ENCODE measurements around the gene ETS1.
A peak's percentile ranks its signal among the peaks of the same experiment; 100 is the strongest.

DNA sequence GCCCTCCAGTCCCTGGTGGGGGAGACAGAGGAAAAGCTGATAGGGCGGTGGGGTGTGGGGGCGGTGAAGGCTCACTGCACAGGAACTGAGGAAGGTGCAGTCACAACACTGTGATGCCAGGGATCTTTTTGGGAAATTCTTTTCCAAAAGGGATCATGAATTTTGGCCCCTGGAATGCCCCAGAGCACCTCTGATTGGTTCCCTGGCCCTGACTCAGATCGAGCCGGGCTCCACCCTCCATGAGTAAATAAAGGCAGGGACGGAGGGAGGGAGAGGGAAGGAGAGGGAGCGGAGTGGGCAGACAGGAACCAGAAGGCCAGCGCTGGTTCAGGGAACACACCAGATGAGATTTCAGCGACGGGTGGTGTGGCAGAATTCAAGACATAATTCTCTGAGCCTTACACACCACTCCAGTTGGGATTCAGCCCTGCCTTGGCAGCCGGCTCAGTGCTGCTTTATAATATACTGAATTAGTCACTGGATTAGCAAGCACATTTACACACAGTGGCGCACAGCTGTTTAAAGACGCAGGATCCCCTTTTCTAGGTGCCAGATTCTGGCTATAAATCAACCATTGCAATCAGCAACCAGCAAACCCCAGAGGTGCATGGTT, 80.3 kb downstream of the ETS1 start:
- TF ChIP-seq POLR2AphosphoS5 (IDR thresholded peaks at IDR 0.05; ENCODE audit: low read depth, low read length) (peak; percentile 97), TAF1 (IDR thresholded peaks at IDR 0.05; ENCODE audit: borderline replicate concordance, insufficient read depth, low read length) (no peak; the same call in 1 of the 2 replicates), REST (IDR thresholded peaks at IDR 0.05; ENCODE audit: insufficient read depth in 1 of 2, low read depth in 2 of 2, low read length in 2 of 2) (0 out of 4 replicates have a peak, but pooled peaks of 1 of the 2 experiments have one; percentile 23), SIN3A (IDR thresholded peaks at IDR 0.05; ENCODE audit: borderline replicate concordance, insufficient read depth, low read length) (no peak; the same call in 1 of the 2 replicates), FOXP2 (optimal IDR thresholded peaks at IDR 0.05; ENCODE audit: borderline replicate concordance, extremely low read depth, extremely low read length, insufficient read depth) (peak; percentile 24)
